Measurements from ENCODE around the gene SEC11A. TPM values are rescaled to one million over a fixed set of nuclear protein-coding genes. Genes with fewer than 3 reads are reported as not detected.
A peak's percentile ranks its signal among the peaks of the same experiment; 100 is the strongest.

The SEC11A gene
- polyA plus RNA-seq, 1 donor from 2014 or later: 158 TPM

- TF ChIP-seq EP300 (conservative IDR thresholded peaks at IDR 0.05; ENCODE audit: poor library complexity, severe bottlenecking) (no peak), TAF1 (IDR thresholded peaks at IDR 0.05; ENCODE audit: low read depth) (no peak), SMC3 (conservative IDR thresholded peaks at IDR 0.05; ENCODE audit: poor library complexity) (no peak), CTCF (IDR thresholded peaks at IDR 0.05; ENCODE audit: poor library complexity, severe bottlenecking) (no peak), MXI1 (conservative IDR thresholded peaks at IDR 0.05; ENCODE audit: poor library complexity, severe bottlenecking) (no peak), REST (IDR thresholded peaks at IDR 0.05; ENCODE audit: borderline replicate concordance) (no peak), RAD21 (conservative IDR thresholded peaks at IDR 0.05) (no peak), POLR2AphosphoS5 (IDR thresholded peaks at IDR 0.05) (no peak), EZH2 (IDR thresholded peaks at IDR 0.05; ENCODE audit: borderline replicate concordance, insufficient read depth, low read length, poor library complexity, severe bottlenecking) (no peak)
- Histone ChIP-seq H3K9me2 (ENCODE audit: insufficient read depth, low read length) (no peaks in the 10 kb centered on the region), H3K4me3 (ENCODE audit: low read length) (peak overlapping the region; percentile 62), H3K9me3 (ENCODE audit: low read length) (no peaks in the 10 kb centered on the region), H3K27me3 (ENCODE audit: insufficient read depth, low read depth, low read length) (no peaks in the 10 kb centered on the region), H4K20me1 (ENCODE audit: insufficient read depth) (no peaks in the 10 kb centered on the region), H3K79me2 (replicated peaks; ENCODE audit: insufficient read depth, low read length) (no peaks in the 10 kb centered on the region), H3K27ac (ENCODE audit: low read length) (no peak overlapping the region), H3F3A (ENCODE audit: insufficient read depth, low read length, poor library complexity, severe bottlenecking) (no peaks in the 10 kb centered on the region), H3K9ac (ENCODE audit: low read length) (peak overlapping the region; percentile 31), H2AFZ (ENCODE audit: low read depth, low read length) (no peak overlapping the region), H3K36me3 (ENCODE audit: insufficient read depth, low read length) (no peaks in the 10 kb centered on the region), H3K4me2 (ENCODE audit: low read length) (no peak overlapping the region)
These were observed 57.0 kb downstream of the SEC11A start for GRCh38 chr15:84658788-84659411.

GRCh38 chr15:84658080-84658787 lies 57.7 kb downstream of the SEC11A start, which contains the start of gene NMB:
Gene NMB (minus strand): TSS chr15:84658199. CDS start chr15:84658152, 47 bp downstream.
- no peaks in the 10 kb centered on the region for H3F3A ChIP-seq (ENCODE audit: insufficient read depth, low read length, poor library complexity, severe bottlenecking)
- H2AFZ ChIP-seq (ENCODE audit: low read depth, low read length): no peak within 1 kb of the TSS
- no peaks in the 10 kb centered on the region for H3K36me3 ChIP-seq (ENCODE audit: insufficient read depth, low read length)
- no peaks in the 10 kb centered on the region for H3K9me2 ChIP-seq (ENCODE audit: insufficient read depth, low read length)
- no peaks in the 10 kb centered on the region for H3K27me3 ChIP-seq (ENCODE audit: insufficient read depth, low read depth, low read length)
- H3K4me3 ChIP-seq (ENCODE audit: low read length): peak within 1 kb of the TSS; percentile 62
- no peak within 1 kb of the TSS for H3K4me2 ChIP-seq (ENCODE audit: low read length)
- H4K20me1 ChIP-seq (ENCODE audit: insufficient read depth): no peaks in the 10 kb centered on the region
- H3K79me2 ChIP-seq (replicated peaks; ENCODE audit: insufficient read depth, low read length): no peaks in the 10 kb centered on the region
- peak within 1 kb of the TSS; percentile 40 for H3K9ac ChIP-seq (ENCODE audit: low read length)
- no peak for TF ChIP-seq TAF1 (IDR thresholded peaks at IDR 0.05; ENCODE audit: low read depth)
- peak; percentile 51 for TF ChIP-seq SMC3 (conservative IDR thresholded peaks at IDR 0.05; ENCODE audit: poor library complexity)
- no peak for TF ChIP-seq EZH2 (IDR thresholded peaks at IDR 0.05; ENCODE audit: borderline replicate concordance, insufficient read depth, low read length, poor library complexity, severe bottlenecking)
- TF ChIP-seq EP300 (conservative IDR thresholded peaks at IDR 0.05; ENCODE audit: poor library complexity, severe bottlenecking): no peak
- peak; percentile 59 for TF ChIP-seq CTCF (IDR thresholded peaks at IDR 0.05; ENCODE audit: poor library complexity, severe bottlenecking)
- no peak for TF ChIP-seq POLR2AphosphoS5 (IDR thresholded peaks at IDR 0.05)
- peak; percentile 18 for TF ChIP-seq MXI1 (conservative IDR thresholded peaks at IDR 0.05; ENCODE audit: poor library complexity, severe bottlenecking)
- no peak for TF ChIP-seq REST (IDR thresholded peaks at IDR 0.05; ENCODE audit: borderline replicate concordance)
- peak; percentile 31 for TF ChIP-seq RAD21 (conservative IDR thresholded peaks at IDR 0.05)
- H3K9me3 ChIP-seq (ENCODE audit: low read length): no peaks in the 10 kb centered on the region
- H3K27ac ChIP-seq (ENCODE audit: low read length): no peak within 1 kb of the TSS
